Measurements from ENCODE around the gene GATAD2A. TPM values are rescaled to one million over a fixed set of nuclear protein-coding genes. Genes with fewer than 3 reads are reported as not detected.

Gene GATAD2A
- total and polyA plus RNA-seq, 2 donors from 2014 or later, result 18.0 to 91.0 TPM

DNA sequence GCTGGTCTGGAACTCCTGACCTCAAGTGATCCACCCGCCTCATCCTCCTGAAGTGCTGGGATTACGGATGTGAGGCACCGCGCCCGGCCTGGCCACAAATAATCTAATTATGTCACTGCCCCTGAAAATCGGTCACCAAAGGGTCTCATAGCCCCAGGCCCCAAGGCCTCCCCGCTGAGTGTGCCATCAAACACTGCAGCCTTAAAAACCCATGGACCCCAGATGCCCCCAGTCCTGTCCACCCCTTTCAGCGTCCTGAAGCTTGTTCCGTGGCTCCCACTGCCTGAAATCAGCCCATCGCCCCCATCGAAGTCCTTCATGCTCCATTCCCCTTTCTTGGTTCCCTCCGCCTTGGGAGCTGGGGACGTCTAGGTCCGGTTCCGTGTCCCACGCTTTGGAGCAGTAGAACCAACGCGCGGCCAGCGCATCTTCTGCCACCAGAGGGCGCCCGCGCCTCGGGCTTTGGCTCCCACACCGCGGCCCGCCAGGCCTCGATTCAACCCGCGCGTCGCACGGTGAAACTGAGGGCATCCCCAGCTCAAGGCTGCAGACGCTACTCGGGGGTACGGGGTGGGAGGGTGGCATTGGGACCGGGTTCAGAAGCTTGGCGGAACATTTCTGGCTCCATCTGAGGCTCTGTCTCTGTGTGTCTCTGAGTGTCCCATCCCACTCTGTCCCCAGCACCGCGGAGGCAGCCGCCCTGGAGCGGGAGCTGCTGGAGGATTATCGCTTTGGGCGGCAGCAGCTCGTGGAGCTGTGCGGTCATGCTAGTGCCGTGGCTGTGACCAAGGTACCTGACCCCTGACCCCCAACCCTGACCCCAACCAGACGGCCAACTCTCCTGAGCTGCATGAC is 126.7 kb downstream of the GATAD2A start:
- H3K9ac ChIP-seq (ENCODE audit: low read length in 3 of 3), result no peak overlapping the region
- intact Hi-C loops (cut with DNase I), result loop anchor here (5.0 to 10.0 kb wide), 2 partner anchors 110 to 433 kb away; partner anchors contain the start of gene GMIP

DNA sequence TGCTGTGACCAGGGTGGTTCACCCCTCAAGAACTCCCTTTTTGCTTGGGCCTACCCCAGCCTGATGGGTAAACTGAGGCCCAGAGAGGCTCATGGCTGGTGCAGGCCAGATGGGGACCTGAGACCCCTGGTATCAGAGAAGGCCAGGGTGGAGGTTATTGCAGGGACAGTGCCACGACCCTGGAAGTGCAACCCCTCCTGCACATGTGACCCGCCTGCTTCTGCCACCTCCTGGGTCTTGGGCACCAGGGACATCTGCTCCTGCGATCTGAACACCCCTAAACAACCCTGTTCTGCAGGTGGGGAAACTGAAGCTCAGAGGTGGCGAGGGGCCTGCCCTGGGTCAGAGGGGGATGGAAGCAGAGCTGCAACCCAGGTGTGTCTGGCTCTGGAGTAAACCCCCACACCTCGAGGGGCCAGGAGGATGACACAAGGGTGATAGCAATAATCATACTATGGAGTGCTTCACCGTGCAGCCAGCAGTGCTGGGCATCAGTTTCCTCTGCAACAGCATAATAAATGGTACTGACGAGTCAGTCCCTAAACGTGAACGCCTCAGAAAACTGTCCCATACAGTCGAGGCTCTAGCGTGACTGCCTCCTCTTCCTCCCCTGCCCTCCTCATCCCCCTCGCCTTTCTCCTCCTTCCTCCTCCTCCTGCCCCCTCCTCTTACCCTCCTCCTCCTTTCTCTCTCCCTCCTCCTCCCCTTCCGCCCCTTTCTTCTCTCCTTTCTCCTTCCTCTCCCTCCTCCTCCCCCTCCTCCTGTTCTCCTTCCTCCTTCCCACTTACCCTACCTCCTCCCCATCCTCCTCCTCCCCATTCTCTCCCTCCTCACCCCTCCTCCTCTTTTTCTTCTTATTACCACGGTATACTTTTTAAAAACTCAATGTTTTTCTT is 127.6 kb downstream of the GATAD2A start:
- Histone ChIP-seq H3K9ac (ENCODE audit: low read length in 3 of 3) (no peak overlapping the region), H3K9me3 (ENCODE audit: control insufficient read depth in 2 of 3, insufficient read depth in 1 of 3, low read length in 3 of 3) (no peaks in the 10 kb centered on the region), H3K4me1 (ENCODE audit: control insufficient read depth in 2 of 3, insufficient read depth in 2 of 3, low read depth in 1 of 3, low read length in 3 of 3) (peaks cover 0 to 4% (median 0%) of the 10 kb centered on the region in 3 donors), H3K36me3 (ENCODE audit: control insufficient read depth in 2 of 3, insufficient read depth in 3 of 3, low read length in 3 of 3) (peaks cover 0 to 3% (median 0%) of the 10 kb centered on the region in 3 donors), H3K4me3 (ENCODE audit: low read length in 3 of 3) (no peak overlapping the region), H3K27me3 (ENCODE audit: control insufficient read depth, insufficient read depth, low read length) (peaks cover 2% of the 10 kb centered on the region), H3K27ac (ENCODE audit: low read depth in 2 of 2, low read length in 2 of 2) (no peak overlapping the region)
- intact Hi-C loops (cut with DNase I), result loop anchor here (5.0 to 10.0 kb wide), 2 partner anchors 109 to 432 kb away; partner anchors contain the start of gene GMIP
- peak in 1 of 5 donors; percentile 57 for DNase-seq
- no peak for FAIRE-seq
- TF ChIP-seq, protein P1, sequence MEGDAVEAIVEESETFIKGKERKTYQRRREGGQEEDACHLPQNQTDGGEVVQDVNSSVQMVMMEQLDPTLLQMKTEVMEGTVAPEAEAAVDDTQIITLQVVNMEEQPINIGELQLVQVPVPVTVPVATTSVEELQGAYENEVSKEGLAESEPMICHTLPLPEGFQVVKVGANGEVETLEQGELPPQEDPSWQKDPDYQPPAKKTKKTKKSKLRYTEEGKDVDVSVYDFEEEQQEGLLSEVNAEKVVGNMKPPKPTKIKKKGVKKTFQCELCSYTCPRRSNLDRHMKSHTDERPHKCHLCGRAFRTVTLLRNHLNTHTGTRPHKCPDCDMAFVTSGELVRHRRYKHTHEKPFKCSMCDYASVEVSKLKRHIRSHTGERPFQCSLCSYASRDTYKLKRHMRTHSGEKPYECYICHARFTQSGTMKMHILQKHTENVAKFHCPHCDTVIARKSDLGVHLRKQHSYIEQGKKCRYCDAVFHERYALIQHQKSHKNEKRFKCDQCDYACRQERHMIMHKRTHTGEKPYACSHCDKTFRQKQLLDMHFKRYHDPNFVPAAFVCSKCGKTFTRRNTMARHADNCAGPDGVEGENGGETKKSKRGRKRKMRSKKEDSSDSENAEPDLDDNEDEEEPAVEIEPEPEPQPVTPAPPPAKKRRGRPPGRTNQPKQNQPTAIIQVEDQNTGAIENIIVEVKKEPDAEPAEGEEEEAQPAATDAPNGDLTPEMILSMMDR (IDR thresholded peaks at IDR 0.05; ENCODE audit: borderline replicate concordance, extremely low read depth, insufficient read depth), result no peak

More for the DNA sequence above, 126.7 kb downstream of the GATAD2A start:
- Histone ChIP-seq H3K4me1 (ENCODE audit: control insufficient read depth in 2 of 3, insufficient read depth in 2 of 3, low read depth in 1 of 3, low read length in 3 of 3) (peaks cover 0 to 2% (median 0%) of the 10 kb centered on the region in 3 donors), H3K27me3 (ENCODE audit: control insufficient read depth, insufficient read depth, low read length) (no peaks in the 10 kb centered on the region), H3K27ac (ENCODE audit: low read depth in 2 of 2, low read length in 2 of 2) (no peak overlapping the region), H3K4me3 (ENCODE audit: low read length in 3 of 3) (no peak overlapping the region), H3K9me3 (ENCODE audit: control insufficient read depth in 2 of 3, insufficient read depth in 1 of 3, low read length in 3 of 3) (no peaks in the 10 kb centered on the region), H3K36me3 (ENCODE audit: control insufficient read depth in 2 of 3, insufficient read depth in 3 of 3, low read length in 3 of 3) (peaks cover 0 to 3% (median 0%) of the 10 kb centered on the region in 3 donors)
- DNase-seq, result peak; percentile 68 to 92 (median 86)
- TF ChIP-seq, protein P1 (IDR thresholded peaks at IDR 0.05; ENCODE audit: borderline replicate concordance, extremely low read depth, insufficient read depth), result peak; percentile 96
- FAIRE-seq, result no peak

DNA sequence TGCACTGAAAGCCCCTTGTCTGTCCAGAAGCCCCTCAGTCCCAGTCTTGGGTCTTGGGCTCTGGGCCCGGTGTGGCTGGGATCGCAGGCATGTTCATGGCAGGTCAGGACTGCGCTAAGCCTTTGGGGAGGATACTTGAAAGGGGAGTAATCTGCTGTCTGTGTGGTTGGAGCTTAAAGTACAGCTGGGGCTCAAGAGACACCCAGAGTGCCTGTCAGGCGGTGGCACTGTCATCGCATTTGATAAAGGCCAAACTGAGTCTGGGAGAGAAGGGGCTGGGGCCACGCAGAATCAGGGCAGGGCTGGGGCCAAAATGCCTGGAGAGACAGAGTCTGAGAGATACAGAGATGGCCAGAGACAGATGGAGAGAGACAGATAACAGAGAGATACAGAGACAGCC is 128.4 kb downstream of the GATAD2A start:
- DNase-seq (no peak), FAIRE-seq (no peak)
- Histone ChIP-seq H3K9ac (ENCODE audit: low read length in 3 of 3) (no peak overlapping the region), H3K4me3 (ENCODE audit: low read length in 3 of 3) (no peak overlapping the region), H3K27me3 (ENCODE audit: control insufficient read depth, insufficient read depth, low read length) (peaks cover 6% of the 10 kb centered on the region), H3K9me3 (ENCODE audit: control insufficient read depth in 2 of 3, insufficient read depth in 1 of 3, low read length in 3 of 3) (no peaks in the 10 kb centered on the region), H3K27ac (ENCODE audit: low read depth in 2 of 2, low read length in 2 of 2) (no peak overlapping the region), H3K36me3 (ENCODE audit: control insufficient read depth in 2 of 3, insufficient read depth in 3 of 3, low read length in 3 of 3) (peaks cover 0 to 3% (median 0%) of the 10 kb centered on the region in 3 donors), H3K4me1 (ENCODE audit: control insufficient read depth in 2 of 3, insufficient read depth in 2 of 3, low read depth in 1 of 3, low read length in 3 of 3) (peaks cover 0 to 10% (median 5%) of the 10 kb centered on the region in 3 donors)
- intact Hi-C loops (cut with DNase I), result loop anchor here (5.0 to 10.0 kb wide), 2 partner anchors 108 to 431 kb away; partner anchors contain the start of gene GMIP
- TF ChIP-seq, protein P1 (IDR thresholded peaks at IDR 0.05; ENCODE audit: borderline replicate concordance, extremely low read depth, insufficient read depth), result no peak

Measured in kidney (tissue), 14 donors.